Measurements from ENCODE around the gene SHB. TPM values are rescaled to one million over a fixed set of nuclear protein-coding genes. Genes with fewer than 3 reads are reported as not detected.
A peak's percentile ranks its signal among the peaks of the same experiment; 100 is the strongest.

Gene SHB
- polyA plus RNA-seq, 2 of the 4 experiments (the other 2 are of a cell fraction), result 15.4 to 22.0 TPM

DNA sequence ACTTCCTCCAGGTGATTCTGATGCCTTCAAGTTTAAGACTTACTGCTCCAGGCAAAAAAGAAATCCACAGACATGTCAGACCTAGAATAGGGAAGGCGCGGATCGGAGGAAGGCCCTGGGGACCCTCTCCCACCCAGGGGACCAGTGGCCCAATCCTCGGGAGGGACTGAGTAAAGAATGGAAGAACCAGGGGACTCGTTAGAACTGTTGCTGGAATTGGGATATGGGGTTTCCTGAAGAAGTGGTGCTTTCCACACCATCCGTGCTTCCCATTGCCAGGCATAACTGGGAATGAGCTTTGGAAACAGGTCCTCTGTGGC, 101.3 kb downstream of the SHB start:
- peak overlapping the region; percentile 74 to 85 for H3K27ac ChIP-seq
- TF ChIP-seq NFE2L2 (conservative IDR thresholded peaks at IDR 0.05; ENCODE audit: low read length) (no peak), KDM1A (IDR thresholded peaks at IDR 0.05; ENCODE audit: low read depth) (no peak), CEBPB (IDR thresholded peaks at IDR 0.05) (no peak)
- TF ChIP-seq, protein P1, sequence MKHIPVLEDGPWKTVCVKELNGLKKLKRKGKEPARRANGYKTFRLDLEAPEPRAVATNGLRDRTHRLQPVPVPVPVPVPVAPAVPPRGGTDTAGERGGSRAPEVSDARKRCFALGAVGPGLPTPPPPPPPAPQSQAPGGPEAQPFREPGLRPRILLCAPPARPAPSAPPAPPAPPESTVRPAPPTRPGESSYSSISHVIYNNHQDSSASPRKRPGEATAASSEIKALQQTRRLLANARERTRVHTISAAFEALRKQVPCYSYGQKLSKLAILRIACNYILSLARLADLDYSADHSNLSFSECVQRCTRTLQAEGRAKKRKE (CRISPR knock-in tag; IDR thresholded peaks at IDR 0.05; ENCODE audit: low read depth), result no peak
- ChIA-PET POLR2A (no interaction called here), CTCF (interaction anchor here (0.5 to 4.1 kb wide), 6 partner anchors 9 to 120 kb away, joined by 3 to 13 read pairs (median 6); partner anchors contain the start of gene SHB)
- no peaks in the 10 kb centered on the region for H3K9me3 ChIP-seq
- 81% methylated on average over 6 of the region's 6 CpGs for WGBS (ENCODE audit: missing lambda C conversion rate)
- DNase-seq (ENCODE audit: low read depth in 1 of 2, low spot score in 1 of 2), result no peak
- H3K4me1 ChIP-seq, result peaks cover 96% of the 10 kb centered on the region
- no peak for ATAC-seq
- peak overlapping the region; percentile 80 for H3K4me2 ChIP-seq
- no peak for FAIRE-seq
- no peak overlapping the region for H3K4me3 ChIP-seq

DNA sequence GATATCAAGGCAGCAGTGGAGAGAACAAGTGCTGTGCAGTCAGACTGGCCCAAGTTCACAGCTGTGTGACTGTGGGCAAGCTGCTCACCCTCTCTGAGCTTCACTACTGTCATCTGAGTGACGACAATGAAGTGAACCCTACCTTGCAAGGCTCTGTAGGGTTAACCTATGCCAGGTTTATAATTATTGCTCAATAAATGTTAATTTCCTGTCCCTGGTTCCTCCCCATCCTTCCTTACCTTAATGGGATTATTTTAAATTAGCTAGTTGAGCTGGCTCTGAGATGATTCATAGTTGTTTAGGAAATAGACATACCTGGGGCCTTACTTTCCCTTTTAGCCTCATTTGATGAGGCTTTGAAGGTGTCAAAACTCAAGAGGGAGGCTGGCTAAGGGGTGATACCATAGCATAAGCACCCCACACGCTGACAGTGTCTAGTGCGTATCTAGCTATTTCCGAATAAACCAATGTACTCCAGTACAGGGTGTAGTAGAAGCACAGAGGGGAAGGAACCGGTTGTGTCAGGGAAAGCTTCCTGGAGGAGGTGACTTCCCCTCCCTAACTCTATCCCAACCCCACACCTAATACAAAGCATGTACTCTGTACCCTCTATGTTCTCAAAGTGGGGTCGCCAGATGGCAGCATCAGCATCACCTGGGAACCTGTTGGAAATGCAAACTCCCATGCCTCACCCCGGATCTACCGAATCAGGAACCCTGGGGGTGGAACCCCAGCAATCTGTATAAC, 101.8 kb downstream of the SHB start:
- peak overlapping the region; percentile 80 for H3K4me2 ChIP-seq
- peak overlapping the region; percentile 74 to 85 for H3K27ac ChIP-seq
- H3K4me3 ChIP-seq, result no peak overlapping the region
- POLR2A ChIA-PET, result no interaction called here
- no peak for DNase-seq (ENCODE audit: low read depth in 1 of 2, low spot score in 1 of 2)
- peaks cover 91% of the 10 kb centered on the region for H3K4me1 ChIP-seq
- 78% methylated on average over 8 of the region's 8 CpGs for WGBS (ENCODE audit: missing lambda C conversion rate)
- TF ChIP-seq RNF2 (IDR thresholded peaks at IDR 0.05; ENCODE audit: borderline replicate concordance, low read depth) (no peak), CBX2 (IDR thresholded peaks at IDR 0.05; ENCODE audit: borderline replicate concordance, low read depth) (no peak), ZSCAN20 (CRISPR knock-in tag; IDR thresholded peaks at IDR 0.05) (no peak), RAD21 (conservative IDR thresholded peaks at IDR 0.05 in 1 of 2, IDR thresholded peaks at IDR 0.05 in 1 of 2) (no peak; a peak in 1 of 5 replicates), HDAC2 (IDR thresholded peaks at IDR 0.05) (no peak), JUN (IDR thresholded peaks at IDR 0.05) (peak in 1 of 2 experiments; percentile 48; a peak in 1 of 5 replicates), NPAS2 (CRISPR knock-in tag; IDR thresholded peaks at IDR 0.05; ENCODE audit: borderline replicate concordance) (no peak), ZFP36 (IDR thresholded peaks at IDR 0.05; ENCODE audit: borderline replicate concordance, partially characterized antibody) (peak; percentile 70), NFE2L2 (conservative IDR thresholded peaks at IDR 0.05; ENCODE audit: low read length) (no peak), FOSL2 (IDR thresholded peaks at IDR 0.05) (no peak), FOSL2 (CRISPR knock-in tag; IDR thresholded peaks at IDR 0.05) (no peak), HOXB13 (CRISPR knock-in tag; IDR thresholded peaks at IDR 0.05; ENCODE audit: low read depth) (no peak), EHF (CRISPR knock-in tag; IDR thresholded peaks at IDR 0.05) (no peak), CHD2 (IDR thresholded peaks at IDR 0.05; ENCODE audit: low read length, partially characterized antibody) (no peak), CHD4 (IDR thresholded peaks at IDR 0.05; ENCODE audit: borderline replicate concordance) (no peak), EP300 (IDR thresholded peaks at IDR 0.05) (no peak)
- TF ChIP-seq, protein P2, sequence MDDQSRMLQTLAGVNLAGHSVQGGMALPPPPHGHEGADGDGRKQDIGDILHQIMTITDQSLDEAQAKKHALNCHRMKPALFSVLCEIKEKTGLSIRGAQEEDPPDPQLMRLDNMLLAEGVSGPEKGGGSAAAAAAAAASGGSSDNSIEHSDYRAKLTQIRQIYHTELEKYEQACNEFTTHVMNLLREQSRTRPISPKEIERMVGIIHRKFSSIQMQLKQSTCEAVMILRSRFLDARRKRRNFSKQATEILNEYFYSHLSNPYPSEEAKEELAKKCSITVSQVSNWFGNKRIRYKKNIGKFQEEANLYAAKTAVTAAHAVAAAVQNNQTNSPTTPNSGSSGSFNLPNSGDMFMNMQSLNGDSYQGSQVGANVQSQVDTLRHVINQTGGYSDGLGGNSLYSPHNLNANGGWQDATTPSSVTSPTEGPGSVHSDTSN (IDR thresholded peaks at IDR 0.05), result no peak
- TF ChIP-seq, protein P3, sequence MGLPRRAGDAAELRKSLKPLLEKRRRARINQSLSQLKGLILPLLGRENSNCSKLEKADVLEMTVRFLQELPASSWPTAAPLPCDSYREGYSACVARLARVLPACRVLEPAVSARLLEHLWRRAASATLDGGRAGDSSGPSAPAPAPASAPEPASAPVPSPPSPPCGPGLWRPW (IDR thresholded peaks at IDR 0.05), result no peak
- no peaks in the 10 kb centered on the region for H3K9me3 ChIP-seq
- CTCF ChIA-PET, result interaction anchor here (0.5 to 2.4 kb wide), 8 partner anchors 9 to 434 kb away, joined by 3 to 9 read pairs (median 3); partner anchors contain the start of gene SHB
- no peak for FAIRE-seq
- no peak for ATAC-seq

All from A549 (cell line).